HG03108 (cell line): ENCODE results near the gene PPP3CA.
"Not testable (repeated sequence)": the region's sequence is repeated elsewhere in the genome, so short reads cannot be mapped to it uniquely, and the experiment has no call there.

ENCODE experiments used
- ATAC-seq: cut with Tn5 transposase; IDR thresholded peaks from one replicate; pipeline ENCODE4 v1.9.1; 2021; ENCODE audit warnings: moderate library complexity; ENCODE audit not compliant: unreplicated experiment

Gene PPP3CA

GRCh38 chr4:101020956-101021355 lies 326.4 kb downstream of the PPP3CA start:
- peak; percentile 49 for ATAC-seq

- peak; percentile 62 for ATAC-seq
These were observed 327.4 kb downstream of the PPP3CA start for GRCh38 chr4:101019941-101020401.

GRCh38 chr4:101019313-101019712 lies 328.0 kb downstream of the PPP3CA start:
- ATAC-seq: no peak

- peak; percentile 59 for ATAC-seq
These were observed 328.5 kb downstream of the PPP3CA start for GRCh38 chr4:101018836-101019235.

- peak; percentile 41 for ATAC-seq
These were observed 332.9 kb downstream of the PPP3CA start for GRCh38 chr4:101014417-101014816.

- no peak for ATAC-seq
These were observed 336.3 kb downstream of the PPP3CA start for GRCh38 chr4:101010987-101011386.

GRCh38 chr4:101009471-101009870 lies 337.9 kb downstream of the PPP3CA start:
- peak; percentile 68 for ATAC-seq

- no peak for ATAC-seq
These were observed 338.8 kb downstream of the PPP3CA start for GRCh38 chr4:101008503-101008902.

- ATAC-seq: no peak
These were observed 341.7 kb downstream of the PPP3CA start for GRCh38 chr4:101005659-101006058.

GRCh38 chr4:101000496-101000895 lies 346.8 kb downstream of the PPP3CA start:
- ATAC-seq: no peak

GRCh38 chr4:100995671-100996070 lies 351.7 kb downstream of the PPP3CA start:
- ATAC-seq: no peak

GRCh38 chr4:100995002-100995401 lies 352.3 kb downstream of the PPP3CA start:
- not testable (repeated sequence) for ATAC-seq

GRCh38 chr4:100991332-100992069 lies 355.8 kb downstream of the PPP3CA start:
- ATAC-seq: not testable (repeated sequence)

- no peak for ATAC-seq
These were observed 357.9 kb downstream of the PPP3CA start for GRCh38 chr4:100989401-100989800.

- ATAC-seq: no peak
These were observed 358.4 kb downstream of the PPP3CA start for GRCh38 chr4:100988876-100989275.

GRCh38 chr4:100986360-100986868 lies 360.9 kb downstream of the PPP3CA start:
- ATAC-seq: no peak

- ATAC-seq: no peak
These were observed 361.8 kb downstream of the PPP3CA start for GRCh38 chr4:100985576-100985975.

GRCh38 chr4:100984901-100985300 lies 362.4 kb downstream of the PPP3CA start:
- ATAC-seq: no peak

- ATAC-seq: no peak
These were observed 363.9 kb downstream of the PPP3CA start for GRCh38 chr4:100983426-100983825.

- no peak for ATAC-seq
These were observed 365.0 kb downstream of the PPP3CA start for GRCh38 chr4:100982345-100982744.

- ATAC-seq: no peak
These were observed 365.7 kb downstream of the PPP3CA start for GRCh38 chr4:100981447-100982204.

GRCh38 chr4:100979736-100980135 lies 367.6 kb downstream of the PPP3CA start:
- no peak for ATAC-seq
